OCI-M2 (cell line): Measurements from ENCODE around the gene FOXK1.

Experiments
- DNase-seq: peaks from one replicate; lab custom pipeline; 2025; ENCODE audit not compliant: unreplicated experiment; lab: John Stamatoyannopoulos, UW

The FOXK1 gene

GRCh38 chr7:4815609-4816418 lies 133.7 kb downstream of the FOXK1 start:
- DNase-seq, result no peak

GRCh38 chr7:4816419-4817080 lies 134.5 kb downstream of the FOXK1 start:
- no peak for DNase-seq

GRCh38 chr7:4817178-4817901 lies 135.2 kb downstream of the FOXK1 start:
- no peak for DNase-seq

- no peak for DNase-seq
Observed at GRCh38 chr7:4818000-4818794, 136.1 kb downstream of the FOXK1 start.

- no peak for DNase-seq
Observed at GRCh38 chr7:4819560-4820404, 137.7 kb downstream of the FOXK1 start.

DNA sequence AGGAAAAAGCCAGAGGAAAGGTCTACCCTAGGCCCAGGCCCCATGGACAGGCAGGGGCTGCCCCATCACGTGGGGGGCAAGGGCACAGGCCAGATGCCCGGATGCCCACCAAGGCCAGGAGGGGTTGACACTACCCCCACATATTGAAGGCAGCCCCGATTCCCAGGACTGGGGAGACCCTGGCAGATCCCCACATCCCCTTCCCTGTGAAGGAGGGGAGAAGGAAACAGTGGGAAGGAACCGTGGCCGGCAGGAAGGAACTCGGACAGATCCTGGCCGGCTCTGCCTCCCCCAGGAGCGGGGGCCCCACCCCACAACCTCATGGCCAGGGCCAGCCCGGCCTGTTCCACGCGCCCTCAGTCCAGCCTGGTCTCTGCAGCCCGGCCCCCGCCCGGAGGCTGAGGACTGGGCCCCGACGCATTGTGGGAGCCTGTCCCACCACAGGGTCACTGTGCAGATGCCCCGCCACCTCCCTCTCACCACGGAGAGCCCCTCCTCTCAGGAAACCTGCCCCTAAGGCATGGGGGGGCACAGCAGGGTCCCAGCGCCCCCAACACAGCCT lies 138.4 kb downstream of the FOXK1 start:
- DNase-seq, result no peak
